Astrocyte (in vitro differentiated cells and primary cell): ENCODE measurements around the gene AUTS2. TPM values are rescaled to one million over a fixed set of nuclear protein-coding genes. Genes with fewer than 3 reads are reported as not detected.

Experiments
- DNase-seq: peaks from one replicate; pipeline ENCODE4 v3.0.0-alpha.2; 2010; ENCODE audit warnings: low read depth
- FAIRE-seq: peaks from 2 replicates; lab custom pipeline; 2011; peaks lifted over from hg19 to GRCh38; lab: Jason Lieb, UNC
- H2AFZ ChIP-seq: 2 replicates; pipeline ENCODE4 v1.6.0; 2012; ENCODE audit warnings: low read depth, low read length, inconsistent platforms
- H3K27ac ChIP-seq: 2 replicates; pipeline ENCODE4 v1.5.1; 2011; ENCODE audit warnings: low read depth, low read length, inconsistent platforms
- H3K27me3 ChIP-seq: 2 replicates; pipeline ENCODE4 v1.6.0; 2011; ENCODE audit warnings: low read length, inconsistent platforms; ENCODE audit not compliant: insufficient read depth
- H3K36me3 ChIP-seq: 2 replicates; pipeline ENCODE4 v1.5.1; 2011; ENCODE audit warnings: low read length, inconsistent platforms; ENCODE audit not compliant: insufficient read depth
- H3K4me1 ChIP-seq: 2 replicates; pipeline ENCODE4 v1.5.1; 2011; ENCODE audit warnings: low read length, inconsistent platforms; ENCODE audit not compliant: insufficient read depth
- H3K4me2 ChIP-seq: 2 replicates; pipeline ENCODE4 v1.6.0; 2012; ENCODE audit warnings: low read length, inconsistent platforms
- H3K4me3 ChIP-seq: 2 replicates; pipeline ENCODE4 v1.5.1; 2011; ENCODE audit warnings: low read depth, mild to moderate bottlenecking, low read length, inconsistent platforms; ENCODE audit not compliant: insufficient read depth
- H3K79me2 ChIP-seq: 2 replicates; pipeline ENCODE4 v1.6.0; 2012; ENCODE audit warnings: mild to moderate bottlenecking, low read length, inconsistent platforms; ENCODE audit not compliant: insufficient read depth
- H3K9ac ChIP-seq: 2 replicates; pipeline ENCODE4 v1.6.0; 2012; ENCODE audit warnings: mild to moderate bottlenecking, low read length, inconsistent platforms
- H3K9me3 ChIP-seq: 2 replicates; pipeline ENCODE4 v1.5.1; 2012; ENCODE audit warnings: low read depth, mild to moderate bottlenecking, low read length, inconsistent platforms; ENCODE audit not compliant: insufficient read depth
- H4K20me1 ChIP-seq: 2 replicates; pipeline ENCODE4 v1.6.0; 2012; ENCODE audit warnings: low read length, inconsistent platforms; ENCODE audit not compliant: insufficient read depth
- H3K27ac Mint-ChIP-seq: one replicate; pipeline ENCODE4 v1.8.0; 2021; ENCODE audit warnings: mild to moderate bottlenecking, mixed read lengths; ENCODE audit not compliant: unreplicated experiment
- H3K27me3 Mint-ChIP-seq: one replicate; pipeline ENCODE4 v1.8.0; 2021; ENCODE audit warnings: low read depth, mixed read lengths; ENCODE audit not compliant: unreplicated experiment
- H3K36me3 Mint-ChIP-seq: one replicate; pipeline ENCODE4 v1.8.0; 2021; ENCODE audit warnings: low read depth, mixed read lengths; ENCODE audit not compliant: unreplicated experiment
- H3K4me1 Mint-ChIP-seq: one replicate; pipeline ENCODE4 v1.8.0; 2021; ENCODE audit warnings: low read depth, mixed read lengths; ENCODE audit not compliant: unreplicated experiment
- H3K4me3 Mint-ChIP-seq: one replicate; pipeline ENCODE4 v1.8.0; 2021; ENCODE audit warnings: mild to moderate bottlenecking, moderate library complexity, mixed read lengths; ENCODE audit not compliant: unreplicated experiment
- H3K9me3 Mint-ChIP-seq: one replicate; pipeline ENCODE4 v1.8.0; 2021; ENCODE audit warnings: mild to moderate bottlenecking, mixed read lengths; ENCODE audit not compliant: unreplicated experiment
- CTCF ChIP-seq: IDR thresholded peaks from 2 replicates; pipeline ENCODE4 v1.5.1; 2011; ENCODE audit warnings: low read depth, mild to moderate bottlenecking, inconsistent platforms, low read length, moderate library complexity; ENCODE audit not compliant: insufficient read depth
- EZH2 ChIP-seq: IDR thresholded peaks from 2 replicates; pipeline ENCODE4 v1.6.1; 2012; ENCODE audit warnings: mild to moderate bottlenecking, low read length, inconsistent platforms; ENCODE audit not compliant: insufficient read depth
- total RNA-seq: library from RNA; stranded (reverse); gene quantifications from 2 replicates; pipeline ENCODE4 v1.2.1, GENCODE V29; 2021

AUTS2 gene
- total RNA-seq, 1 donor from 2014 or later, result 73.2 TPM

GRCh38 chr7:69812756-69813155, 214.5 kb downstream of the AUTS2 start:
- Histone ChIP-seq H4K20me1 (peaks cover 29% of the 10 kb centered on the region), H3K27ac (no peak overlapping the region), H3K4me2 (no peak overlapping the region), H2AFZ (no peak overlapping the region), H3K9me3 (no peaks in the 10 kb centered on the region), H3K79me2 (no peaks in the 10 kb centered on the region), H3K4me3 (no peak overlapping the region), H3K36me3 (no peaks in the 10 kb centered on the region), H3K4me1 (peaks cover 20% of the 10 kb centered on the region), H3K27me3 (no peaks in the 10 kb centered on the region), H3K9ac (no peak overlapping the region)
- no peak for TF ChIP-seq CTCF
- TF ChIP-seq EZH2, result no peak
- FAIRE-seq (no peak), DNase-seq (no peak)
- Mint-ChIP-seq H3K36me3 (no peaks in the 10 kb centered on the region), H3K4me3 (no peak overlapping the region), H3K4me1 (peaks cover 24% of the 10 kb centered on the region), H3K27me3 (no peaks in the 10 kb centered on the region), H3K27ac (no peak overlapping the region), H3K9me3 (no peaks in the 10 kb centered on the region)

- Histone ChIP-seq H3K9ac (no peak overlapping the region), H4K20me1 (peaks cover 20% of the 10 kb centered on the region), H3K4me1 (peaks cover 17% of the 10 kb centered on the region), H3K79me2 (no peaks in the 10 kb centered on the region), H3K4me3 (no peak overlapping the region), H3K27ac (no peak overlapping the region), H3K27me3 (no peaks in the 10 kb centered on the region), H3K9me3 (no peaks in the 10 kb centered on the region), H2AFZ (no peak overlapping the region), H3K4me2 (peak overlapping the region; percentile 76), H3K36me3 (no peaks in the 10 kb centered on the region)
- Mint-ChIP-seq H3K27ac (no peak overlapping the region), H3K4me1 (peaks cover 26% of the 10 kb centered on the region), H3K9me3 (no peaks in the 10 kb centered on the region), H3K36me3 (no peaks in the 10 kb centered on the region), H3K4me3 (no peak overlapping the region), H3K27me3 (no peaks in the 10 kb centered on the region)
- DNase-seq, result no peak
- TF ChIP-seq CTCF, result no peak
- TF ChIP-seq EZH2, result no peak
- FAIRE-seq, result no peak
Measured at GRCh38 chr7:69813637-69814240, 215.5 kb downstream of the AUTS2 start.

GRCh38 chr7:69814421-69814962, 216.2 kb downstream of the AUTS2 start:
- Histone ChIP-seq H3K27ac (no peak overlapping the region), H3K79me2 (no peaks in the 10 kb centered on the region)

More at GRCh38 chr7:69814421-69814962, 216.2 kb downstream of the AUTS2 start:
- no peak overlapping the region for H2AFZ ChIP-seq
- Mint-ChIP-seq H3K27ac (no peak overlapping the region), H3K9me3 (no peaks in the 10 kb centered on the region), H3K4me1 (peaks cover 24% of the 10 kb centered on the region), H3K4me3 (no peak overlapping the region), H3K27me3 (no peaks in the 10 kb centered on the region), H3K36me3 (no peaks in the 10 kb centered on the region)
- H3K9me3 ChIP-seq, result no peaks in the 10 kb centered on the region
- H3K4me3 ChIP-seq, result peak overlapping the region; percentile 2
- no peaks in the 10 kb centered on the region for H3K27me3 ChIP-seq
- TF ChIP-seq EZH2, result no peak
- no peak for TF ChIP-seq CTCF
- peaks cover 26% of the 10 kb centered on the region for H4K20me1 ChIP-seq
- no peaks in the 10 kb centered on the region for H3K36me3 ChIP-seq
- FAIRE-seq, result no peak
- peak overlapping the region; percentile 76 for H3K4me2 ChIP-seq
- no peak overlapping the region for H3K9ac ChIP-seq
- peaks cover 17% of the 10 kb centered on the region for H3K4me1 ChIP-seq
- DNase-seq, result peak; percentile 73
